ENCODE measurements around the gene ATG4A. TPM values are rescaled to one million over a fixed set of nuclear protein-coding genes. Genes with fewer than 3 reads are reported as not detected.

ATG4A gene, protein sequence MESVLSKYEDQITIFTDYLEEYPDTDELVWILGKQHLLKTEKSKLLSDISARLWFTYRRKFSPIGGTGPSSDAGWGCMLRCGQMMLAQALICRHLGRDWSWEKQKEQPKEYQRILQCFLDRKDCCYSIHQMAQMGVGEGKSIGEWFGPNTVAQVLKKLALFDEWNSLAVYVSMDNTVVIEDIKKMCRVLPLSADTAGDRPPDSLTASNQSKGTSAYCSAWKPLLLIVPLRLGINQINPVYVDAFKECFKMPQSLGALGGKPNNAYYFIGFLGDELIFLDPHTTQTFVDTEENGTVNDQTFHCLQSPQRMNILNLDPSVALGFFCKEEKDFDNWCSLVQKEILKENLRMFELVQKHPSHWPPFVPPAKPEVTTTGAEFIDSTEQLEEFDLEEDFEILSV
- 21.4 and 33.4 TPM in 2 replicates for total RNA-seq

DNA sequence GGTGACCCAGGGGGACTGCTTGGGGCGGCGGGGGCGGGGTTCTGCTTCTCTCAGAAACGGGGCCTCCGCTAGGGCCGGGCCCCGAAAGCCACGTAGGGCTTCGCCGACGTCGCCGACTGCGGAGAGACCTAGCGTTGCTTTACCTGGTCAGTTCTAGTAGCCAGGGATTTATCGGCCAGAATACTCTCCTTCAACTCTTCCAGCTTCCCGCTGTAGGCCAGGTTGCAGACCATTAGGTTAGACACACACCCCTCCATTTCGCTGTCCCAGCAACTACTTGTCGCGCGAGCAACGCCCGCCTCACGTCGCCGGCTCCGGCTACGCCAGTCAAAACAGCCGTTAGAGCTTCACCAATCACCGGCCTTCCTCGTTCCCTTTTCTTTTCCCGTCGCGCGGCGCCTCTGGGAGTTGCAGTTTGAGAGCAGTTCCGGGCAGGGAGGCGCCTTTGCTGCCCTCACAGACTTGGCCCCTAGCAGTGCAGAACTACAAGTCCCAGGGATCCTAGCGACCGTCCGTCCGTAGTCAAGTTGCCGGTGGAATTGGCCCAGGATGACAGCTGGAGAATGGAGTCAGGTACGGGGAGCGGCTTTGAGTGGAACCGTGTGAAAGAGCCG is at the start of gene ATG4A, which contains the start of gene PSMD10:
ATG4A (plus strand) TSS at position 515 of the 614 bp plus-strand sequence; CDS start at position 564, 49 bp downstream.
PSMD10 (minus strand) TSS at position 279 of the 614 bp plus-strand sequence; CDS start at position 257, 22 bp downstream.

DNA sequence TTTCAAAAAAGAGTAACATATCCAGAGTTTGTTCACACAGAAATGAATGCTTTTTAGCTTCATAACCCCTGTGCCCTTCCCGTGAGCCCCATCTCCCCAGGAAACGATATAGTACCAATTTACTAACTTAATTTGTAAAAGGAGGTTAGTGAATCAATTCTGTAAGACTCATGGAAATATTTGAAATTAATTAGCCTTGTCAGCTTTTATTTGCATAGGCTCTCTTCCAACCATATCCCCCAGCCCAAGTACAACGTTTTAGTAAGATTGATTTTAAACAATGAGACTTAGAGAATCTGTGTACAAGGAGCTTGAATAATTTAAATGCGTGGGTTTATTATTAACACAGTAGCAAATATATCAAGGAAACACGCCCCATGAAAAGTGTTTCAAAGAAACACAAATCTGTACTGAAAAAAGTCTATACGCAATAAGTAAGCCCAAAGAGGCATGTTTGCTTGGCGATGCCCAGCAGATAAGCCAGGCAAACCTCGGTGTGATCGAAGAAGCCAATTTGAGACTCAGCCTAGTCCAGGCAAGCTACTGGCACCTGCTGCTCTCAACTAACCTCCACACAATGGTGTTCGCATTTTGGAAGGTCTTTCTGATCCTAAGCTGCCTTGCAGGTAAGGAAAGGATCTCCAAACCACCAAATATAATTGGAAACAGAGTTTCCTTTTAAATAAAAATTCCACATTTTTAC is 46.9 kb upstream of the ATG4A start, which contains the start of gene VSIG1:
VSIG1 (plus strand) TSS at position 512 of the 703 bp plus-strand sequence; CDS start at position 578, 66 bp downstream.

Other genes starting within 250 kb of the ATG4A start
- gene TEX13B, start 109.4 kb upstream of the ATG4A start, total RNA-seq = not detected in 2 replicates
- gene VSIG1, start 46.7 kb upstream of the ATG4A start, total RNA-seq = under 0.01 TPM in 2 replicates
- 140 and 160 TPM in 2 replicates for gene PSMD10, start 236 bp upstream of the ATG4A start, total RNA-seq

Measured in regular cardiac myocyte (primary cell).